GM19193 (cell line): ENCODE data around the gene MYH14.

Experiments
- POLR2A ChIP-seq: IDR thresholded peaks from 4 replicates; pipeline ENCODE4 v1.6.1; 2011; ENCODE audit not compliant: insufficient read depth, insufficient read length; ENCODE audit errors: extremely low read depth

The MYH14 gene

DNA sequence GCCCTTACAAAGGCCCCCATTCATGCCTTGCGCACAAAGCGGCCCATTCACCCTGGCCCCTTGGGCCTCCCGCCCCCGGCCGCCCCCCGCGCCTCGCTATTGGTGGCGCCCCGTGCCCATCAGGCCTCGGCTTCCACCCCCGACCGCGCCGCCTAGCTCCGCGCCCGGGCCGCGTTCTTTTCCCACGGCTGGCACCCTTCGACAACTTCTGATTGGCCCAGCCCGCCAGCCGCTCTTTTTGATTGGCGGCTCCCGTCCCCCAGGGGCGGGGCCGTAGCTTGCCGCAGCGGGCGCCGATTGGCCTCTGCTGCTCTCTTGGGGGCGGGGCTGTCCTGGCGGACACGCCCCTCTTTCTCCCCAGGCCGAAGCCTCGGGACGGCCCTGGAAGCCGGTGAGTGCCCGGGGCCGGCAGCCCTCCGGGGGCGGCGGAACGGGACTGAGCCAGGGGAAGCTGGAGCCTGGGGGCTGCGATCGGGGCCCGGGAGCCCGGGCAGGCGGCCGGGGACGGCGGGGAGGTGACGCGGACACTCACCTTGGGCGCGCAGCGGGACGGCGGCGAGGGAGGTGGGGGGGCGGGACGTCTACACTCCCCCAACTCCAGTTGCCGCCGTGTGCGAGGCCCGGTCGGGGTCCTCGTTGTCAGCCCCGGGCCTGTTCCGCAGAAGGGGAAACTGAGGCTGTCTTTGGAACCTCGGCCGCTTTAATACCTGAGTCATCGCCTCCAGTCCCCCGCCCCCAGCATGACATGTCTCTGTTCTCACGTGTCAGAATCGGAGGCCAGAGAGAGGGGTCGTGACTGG, at the start of gene MYH14:
Gene MYH14, plus strand, starts transcription at position 342 of the 800 bp plus-strand sequence. CDS start 6,744 bp downstream, outside the sequence.
- no peak for TF ChIP-seq POLR2A

DNA sequence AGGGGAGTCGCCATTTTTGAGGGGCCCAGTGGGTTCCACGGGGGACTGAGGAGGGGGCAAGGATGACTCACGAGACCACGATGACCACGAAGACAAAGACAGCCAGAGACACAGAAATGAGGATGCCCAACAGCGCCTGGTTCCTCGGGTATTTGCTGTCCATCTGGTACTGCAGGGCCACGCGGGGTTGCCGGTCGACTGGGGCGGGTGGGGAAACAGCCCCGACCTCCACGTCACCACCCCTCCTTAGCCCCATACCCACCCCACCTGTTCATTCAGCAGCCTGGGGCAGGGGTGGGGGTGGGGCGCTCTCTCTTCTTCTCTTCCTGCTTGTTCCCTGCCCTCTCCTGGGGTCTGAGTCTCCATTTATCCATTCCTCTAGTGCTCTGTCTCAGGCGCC, 48.9 kb upstream of the MYH14 start:
- no peak for TF ChIP-seq POLR2A

DNA sequence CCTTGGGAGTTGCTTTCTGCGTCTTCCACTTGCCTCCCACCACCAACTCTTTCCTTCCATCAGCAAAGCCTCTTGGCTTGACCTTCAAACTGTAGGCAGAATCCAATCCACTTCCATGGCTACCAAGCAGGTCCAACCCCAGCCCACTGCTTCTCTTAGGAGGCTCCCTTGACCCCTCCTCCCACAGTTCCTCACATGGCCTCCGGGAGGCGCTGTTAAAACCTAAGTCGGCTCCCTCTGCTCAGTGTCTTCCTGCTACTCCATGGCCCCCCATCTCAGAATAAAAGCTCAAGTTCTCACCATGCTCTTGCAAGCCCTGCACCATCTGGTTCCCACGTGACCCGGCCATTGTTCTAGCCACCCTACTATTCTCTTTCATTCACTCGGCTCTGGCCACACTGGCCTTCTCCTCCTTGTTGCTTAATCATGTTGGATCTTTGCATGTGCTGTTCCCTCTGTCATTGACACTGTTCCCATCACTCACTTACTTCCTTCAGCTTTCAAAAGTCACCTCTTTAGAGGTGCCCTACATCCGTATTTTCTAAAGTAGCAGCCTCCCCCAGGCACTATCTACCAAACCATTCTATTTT, 47.8 kb upstream of the MYH14 start:
- TF ChIP-seq POLR2A: no peak

DNA sequence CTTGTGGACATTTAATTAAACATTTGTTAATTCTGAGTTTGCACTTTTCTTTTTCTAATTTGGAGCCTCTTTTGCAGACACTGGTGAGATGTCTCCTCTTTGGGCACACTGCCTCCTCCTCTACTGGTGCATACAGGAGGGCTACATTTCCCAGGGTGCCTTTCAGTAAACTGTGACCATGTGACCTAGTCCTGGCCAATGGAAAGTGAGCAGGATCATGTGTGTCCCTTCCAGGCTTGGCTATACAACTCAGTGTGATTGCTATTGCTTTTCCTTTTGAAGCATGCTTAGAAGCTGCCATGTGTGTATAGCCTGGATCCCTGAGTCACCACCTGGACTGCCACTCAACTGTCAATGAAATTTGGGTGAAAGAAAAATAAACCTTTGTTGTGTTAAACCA, 44.8 kb upstream of the MYH14 start:
- no peak for TF ChIP-seq POLR2A

DNA sequence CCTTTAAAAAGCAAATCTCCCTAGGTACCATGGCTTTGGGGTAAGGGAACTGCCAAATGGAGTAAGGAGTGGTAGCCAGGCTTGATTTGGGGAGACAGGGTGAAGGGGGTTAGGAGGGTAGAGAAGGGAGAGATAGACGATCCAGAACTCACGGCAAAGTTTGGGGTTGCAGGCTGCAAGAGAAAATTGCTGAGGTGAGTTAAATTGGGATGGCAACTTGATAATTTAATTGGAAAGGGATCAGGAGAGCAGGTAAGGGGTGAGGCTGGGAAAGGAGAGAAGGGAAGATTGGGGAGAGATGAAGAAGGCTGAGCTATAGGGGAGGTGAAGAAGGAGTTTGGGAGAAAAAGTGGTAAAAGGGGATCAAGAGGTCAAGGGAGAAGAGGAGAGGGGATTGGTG, 44.3 kb upstream of the MYH14 start:
- TF ChIP-seq POLR2A: no peak

- no peak for TF ChIP-seq POLR2A
Observed at GRCh38 chr19:50162988-50163387, 40.4 kb upstream of the MYH14 start, which contains the start of gene IZUMO2. TSS of gene IZUMO2 (minus strand) at chr19:50163281. CDS start at chr19:50163194, 87 bp downstream.

DNA sequence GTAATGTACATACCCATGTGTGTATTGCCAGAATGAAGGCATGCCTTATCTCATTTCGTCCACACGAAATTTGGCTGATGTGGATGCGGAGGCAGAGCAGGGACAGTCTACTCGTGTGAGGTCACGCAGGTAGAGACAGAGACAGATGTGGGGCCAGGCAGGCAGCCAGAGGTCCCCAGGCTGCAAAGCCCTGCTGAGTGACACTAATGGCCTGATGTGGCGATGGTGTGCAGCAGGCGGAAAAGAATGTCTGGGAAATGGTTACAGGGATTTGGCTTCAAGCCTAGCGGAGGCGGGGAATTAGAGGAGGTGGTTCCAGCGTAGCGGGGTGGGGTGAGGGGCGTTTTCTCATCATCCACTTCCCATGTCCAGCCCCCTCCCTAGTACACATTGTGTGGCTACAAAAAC, 36.1 kb upstream of the MYH14 start:
- TF ChIP-seq POLR2A: no peak

- TF ChIP-seq POLR2A: no peak
Observed at GRCh38 chr19:50171752-50172151, 31.7 kb upstream of the MYH14 start.

DNA sequence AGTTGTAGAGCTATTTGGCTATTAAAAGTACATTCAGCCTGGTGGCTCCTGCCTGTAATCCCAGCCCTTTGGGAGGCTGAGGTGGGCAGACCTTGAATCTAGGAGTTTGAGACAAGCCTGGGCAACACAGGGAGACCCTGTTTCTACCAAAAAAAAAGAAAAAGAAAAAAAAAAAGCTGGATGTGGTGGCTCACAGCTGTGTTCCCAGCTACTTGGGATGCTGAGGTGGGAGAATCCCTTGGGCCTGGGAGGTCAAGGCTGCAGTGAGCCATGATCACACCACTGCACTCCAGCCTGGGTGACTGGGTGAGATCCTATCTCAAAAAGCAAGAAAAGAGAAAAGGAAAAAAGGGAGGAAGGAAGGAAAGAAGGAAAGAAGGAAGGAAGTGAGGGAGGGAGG, 30.7 kb upstream of the MYH14 start:
- TF ChIP-seq POLR2A: no peak

DNA sequence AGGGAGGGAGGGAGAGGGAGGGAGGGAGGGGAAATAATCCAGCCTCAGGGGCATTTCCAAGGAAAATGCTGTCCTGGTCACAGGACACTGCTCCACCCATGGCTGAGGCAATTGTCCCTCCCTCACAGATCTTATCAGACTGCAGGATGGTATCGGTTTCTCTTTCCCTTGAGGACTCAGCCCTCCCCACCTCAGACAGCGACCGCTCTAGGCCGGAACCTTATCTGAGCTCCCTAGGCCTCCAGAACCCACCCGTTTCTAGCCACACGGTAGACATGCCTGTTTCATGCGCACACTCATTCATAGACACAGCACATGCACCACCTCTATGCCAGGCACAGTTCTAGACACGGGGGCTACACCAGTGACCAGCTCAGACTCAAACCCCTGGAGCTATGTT, 30.3 kb upstream of the MYH14 start:
- no peak for TF ChIP-seq POLR2A

DNA sequence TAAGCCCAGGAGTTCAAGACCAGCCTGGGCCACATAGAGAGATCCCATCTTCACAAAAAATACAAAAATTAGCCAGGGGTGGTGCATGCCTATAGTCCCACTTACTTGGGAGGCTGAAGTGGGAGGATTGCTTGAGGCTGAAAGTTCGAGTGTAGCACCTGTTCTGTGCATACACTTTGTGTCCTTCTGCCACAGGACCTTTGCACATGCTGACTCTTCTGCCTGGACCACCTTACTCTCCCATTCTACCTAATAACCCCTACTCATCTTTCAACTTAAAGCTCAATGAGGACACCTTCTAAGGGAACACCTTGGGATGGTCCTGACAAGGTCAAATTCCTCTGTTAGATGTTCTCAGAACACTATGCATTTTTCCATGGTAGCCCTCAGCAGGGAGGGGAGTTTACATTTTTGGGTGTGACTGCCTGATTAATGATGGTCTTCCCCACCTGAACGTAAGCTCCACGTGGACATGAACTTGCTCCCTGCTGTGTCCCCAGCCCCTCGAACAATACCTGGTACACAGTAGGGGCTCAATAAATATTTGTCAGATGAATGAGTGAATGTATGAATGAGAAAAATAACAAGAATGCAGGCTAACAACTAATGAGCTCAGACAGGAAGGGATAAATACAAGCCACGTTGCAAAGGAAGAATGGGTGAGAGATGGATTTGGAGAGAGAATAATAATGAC, 29.2 kb upstream of the MYH14 start:
- no peak for TF ChIP-seq POLR2A

DNA sequence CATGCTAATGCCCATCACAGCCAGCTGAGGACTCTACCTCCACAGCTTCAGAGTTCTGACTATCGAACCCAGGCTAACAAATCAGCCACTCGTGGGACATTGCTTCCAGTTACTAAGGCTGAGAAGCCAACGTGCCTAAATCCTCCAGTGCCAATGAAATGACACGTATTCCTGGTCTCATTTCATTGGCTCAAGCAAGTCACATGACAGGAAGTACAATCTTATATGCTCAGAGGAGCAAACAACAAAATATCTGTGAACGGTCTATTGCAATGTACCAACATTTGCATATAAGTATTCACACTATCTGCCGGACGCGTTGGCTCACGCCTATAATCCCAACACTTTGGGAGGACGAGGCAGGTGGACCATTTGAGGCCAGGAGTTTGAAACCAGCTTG, 27.5 kb upstream of the MYH14 start:
- TF ChIP-seq POLR2A: no peak

- TF ChIP-seq POLR2A: no peak
Observed at GRCh38 chr19:50176775-50177174, 26.6 kb upstream of the MYH14 start.

DNA sequence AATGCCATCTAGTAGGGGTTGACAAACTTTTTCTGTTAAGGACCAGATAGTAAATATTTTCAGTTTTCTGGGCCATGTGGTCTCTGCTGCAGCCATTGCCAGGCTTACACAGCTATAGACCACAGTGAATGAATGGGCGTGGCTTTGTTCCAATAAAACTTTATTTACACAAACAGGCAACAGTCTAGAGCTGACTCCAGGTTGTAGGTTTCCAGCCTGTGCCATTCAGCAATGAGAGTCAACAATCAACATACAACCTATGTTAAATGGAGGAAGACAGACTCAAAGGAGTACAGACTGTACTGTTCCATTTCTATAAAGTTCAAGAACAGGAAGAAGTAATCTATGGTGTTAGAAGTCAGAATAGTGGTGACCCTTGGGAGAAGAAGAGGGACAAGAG, 25.1 kb upstream of the MYH14 start:
- no peak for TF ChIP-seq POLR2A

- TF ChIP-seq POLR2A: no peak
Observed at GRCh38 chr19:50178859-50179537, 24.4 kb upstream of the MYH14 start.
